ENCODE measurements around the gene ERC2. TPM values are rescaled to one million over a fixed set of nuclear protein-coding genes. Genes with fewer than 3 reads are reported as not detected.
A peak's percentile ranks its signal among the peaks of the same experiment; 100 is the strongest.

ERC2 gene
- total RNA-seq, 1 donor from 2014 or later = 6.2 TPM

DNA sequence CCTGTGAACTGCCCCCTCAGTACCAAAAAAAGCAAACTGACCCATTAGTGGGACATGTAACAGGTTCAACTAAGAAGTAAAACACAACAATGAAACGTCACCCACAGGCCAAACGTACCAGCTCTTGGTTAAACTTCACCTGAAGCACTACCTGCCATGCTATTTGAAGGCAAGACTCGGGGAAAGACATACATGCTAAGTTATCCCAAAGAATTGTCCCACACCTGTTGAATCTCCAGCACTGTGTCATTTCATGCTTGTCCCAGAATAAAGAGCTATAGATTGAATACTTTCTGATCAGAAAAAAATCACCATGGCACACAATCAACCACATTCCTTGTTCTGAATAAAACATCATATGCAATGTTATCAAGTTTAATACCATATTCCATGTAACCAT lies 785.8 kb downstream of the ERC2 start:
- DNase-seq (ENCODE audit: low read depth) = no peak

DNA sequence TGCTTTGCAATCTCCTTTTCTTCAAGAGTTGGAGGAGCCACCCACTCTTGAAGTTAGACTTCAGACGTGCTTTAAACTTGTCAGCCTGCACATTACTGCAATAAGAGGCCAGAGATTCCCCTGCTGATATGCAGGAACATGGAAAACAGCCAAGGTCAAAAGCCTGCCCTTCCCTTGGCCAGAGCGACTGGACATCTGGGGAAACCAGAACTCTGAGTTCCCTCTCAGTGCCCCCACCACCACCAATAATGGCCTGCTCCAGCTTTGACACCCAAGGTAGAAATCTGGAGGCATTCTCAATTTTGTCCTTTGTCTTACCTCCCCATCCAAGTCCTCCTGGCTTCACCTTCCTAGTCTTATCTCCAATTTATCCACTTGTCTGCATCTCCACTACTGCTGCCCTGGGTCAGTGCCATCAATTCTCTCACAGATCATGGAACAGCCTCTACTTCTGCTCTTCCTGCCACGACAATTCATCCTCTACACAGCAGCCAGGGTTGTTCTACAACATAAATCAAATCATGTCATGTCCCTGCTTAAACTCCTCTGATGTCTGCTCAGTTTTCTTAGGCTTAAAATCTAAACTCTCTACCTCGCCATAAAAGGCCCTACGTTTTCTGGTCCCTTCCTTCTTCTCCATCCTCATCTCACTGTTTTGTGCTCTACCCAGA lies 789.6 kb downstream of the ERC2 start:
- DNase-seq (ENCODE audit: low read depth) = no peak

DNA sequence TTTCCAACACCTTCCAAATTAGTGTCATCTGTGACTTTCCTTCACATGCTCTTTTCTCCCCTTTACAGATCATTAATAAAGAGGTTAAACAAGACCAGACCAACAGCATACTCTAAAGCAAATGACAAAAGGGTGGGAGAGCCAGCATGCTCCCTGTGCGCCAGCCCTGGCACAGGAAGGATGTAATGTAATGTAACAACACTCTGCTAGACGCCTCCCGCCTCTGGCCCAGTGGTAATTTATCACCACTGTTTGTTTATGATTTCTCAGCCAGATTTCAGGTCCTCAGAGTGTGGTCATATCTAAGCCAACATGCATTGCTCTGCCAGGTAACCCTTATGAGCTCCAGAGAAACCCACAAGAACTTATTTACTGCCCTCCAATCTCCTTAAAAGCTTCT lies 791.6 kb downstream of the ERC2 start:
- no peak for DNase-seq (ENCODE audit: low read depth)

DNA sequence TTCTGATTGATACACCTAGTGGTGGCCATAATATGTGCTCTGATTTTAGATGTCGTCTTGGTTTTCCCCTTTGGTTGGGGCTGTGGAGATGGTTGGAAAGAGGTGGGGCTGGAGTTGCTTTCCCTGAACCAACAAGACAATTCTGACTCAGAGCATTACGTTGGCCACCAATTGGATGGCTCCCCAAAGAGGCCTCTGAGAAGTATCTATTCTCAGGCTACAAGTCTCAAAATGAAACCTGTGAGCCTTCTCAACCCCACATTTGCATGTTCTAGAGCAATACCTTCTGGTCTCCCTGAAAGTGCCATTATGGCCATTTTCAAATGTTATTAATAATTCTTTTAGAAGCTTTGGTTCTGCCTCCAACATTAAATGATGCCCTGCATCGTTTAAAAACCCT lies 792.8 kb downstream of the ERC2 start:
- no peak for DNase-seq (ENCODE audit: low read depth)

DNA sequence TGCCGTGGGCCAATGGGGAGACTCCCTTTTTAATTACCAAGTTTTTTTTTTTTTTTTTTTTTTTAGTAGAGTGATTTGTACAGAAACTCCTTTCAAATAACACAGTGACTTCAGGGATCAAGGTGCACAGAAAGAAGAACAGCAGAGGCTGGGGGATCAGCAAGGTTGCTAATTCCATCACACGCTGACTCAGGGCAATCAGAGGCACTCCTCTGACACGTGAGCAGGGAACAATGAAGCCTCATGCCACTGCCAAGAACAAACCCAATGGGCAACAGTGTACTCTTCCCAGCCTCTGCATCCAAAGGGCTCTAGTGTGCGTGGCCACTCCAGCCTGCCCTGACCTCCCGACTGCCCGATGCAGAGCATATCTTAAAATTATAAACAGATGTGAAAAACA lies 794.5 kb downstream of the ERC2 start:
- no peak for DNase-seq (ENCODE audit: low read depth)

DNA sequence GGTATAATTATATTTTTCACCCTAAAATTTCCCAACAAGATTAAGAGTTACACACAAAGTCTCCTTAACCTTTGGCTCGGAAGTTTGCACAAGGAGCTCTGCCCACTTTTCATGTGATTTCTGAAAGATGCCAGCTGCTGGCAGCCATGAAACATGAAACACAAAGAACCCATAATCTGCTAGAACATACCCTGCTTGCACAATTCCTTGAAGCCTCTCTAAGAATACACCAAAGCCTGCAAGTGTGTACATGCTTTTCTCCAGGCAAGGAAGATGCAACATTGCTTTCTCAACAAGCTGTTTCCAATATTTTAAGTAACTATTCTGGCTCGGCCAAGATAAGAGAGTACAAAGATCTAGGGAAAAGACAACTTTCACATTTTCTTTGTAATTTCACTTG lies 799.1 kb downstream of the ERC2 start:
- DNase-seq (ENCODE audit: low read depth) = no peak

DNA sequence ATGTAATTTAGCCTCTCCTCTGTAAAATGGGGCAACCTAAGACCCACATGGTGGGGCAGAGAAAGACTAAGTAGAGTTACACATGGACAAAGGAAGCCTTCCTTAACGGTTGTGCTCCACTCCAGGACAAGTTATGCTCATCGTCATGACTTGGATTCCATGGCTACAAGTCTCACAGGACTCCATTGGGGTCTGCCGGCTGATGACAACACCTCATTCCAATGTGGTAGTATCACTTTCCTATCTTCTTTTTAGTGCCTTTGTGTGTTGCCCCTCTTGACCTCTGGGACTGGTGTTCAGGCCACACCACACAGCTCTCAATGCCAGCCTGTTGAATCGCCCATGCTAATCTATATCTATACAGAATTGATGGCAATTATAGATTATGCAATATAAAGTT lies 799.9 kb downstream of the ERC2 start:
- DNase-seq (ENCODE audit: low read depth) = no peak

DNA sequence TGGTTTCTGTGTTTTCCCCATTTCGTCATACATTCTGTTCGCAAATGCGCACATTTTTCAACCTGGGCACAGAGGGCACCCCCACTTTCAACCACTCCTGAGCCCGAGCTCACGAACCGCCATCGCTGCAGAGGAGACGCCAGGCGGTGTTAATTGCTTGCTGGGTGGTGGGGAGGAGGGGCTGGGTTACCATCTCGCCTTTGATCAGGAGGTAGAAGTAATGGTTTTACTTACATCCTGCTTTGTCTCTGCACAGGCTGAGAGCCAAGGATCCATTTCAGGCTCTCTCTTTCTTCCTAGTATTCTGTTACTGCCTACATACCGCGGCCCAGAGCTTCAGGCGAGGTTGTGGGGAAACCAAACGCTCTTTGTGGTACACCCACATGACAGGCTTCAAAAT lies 803.9 kb downstream of the ERC2 start:
- no peak for DNase-seq (ENCODE audit: low read depth)

DNA sequence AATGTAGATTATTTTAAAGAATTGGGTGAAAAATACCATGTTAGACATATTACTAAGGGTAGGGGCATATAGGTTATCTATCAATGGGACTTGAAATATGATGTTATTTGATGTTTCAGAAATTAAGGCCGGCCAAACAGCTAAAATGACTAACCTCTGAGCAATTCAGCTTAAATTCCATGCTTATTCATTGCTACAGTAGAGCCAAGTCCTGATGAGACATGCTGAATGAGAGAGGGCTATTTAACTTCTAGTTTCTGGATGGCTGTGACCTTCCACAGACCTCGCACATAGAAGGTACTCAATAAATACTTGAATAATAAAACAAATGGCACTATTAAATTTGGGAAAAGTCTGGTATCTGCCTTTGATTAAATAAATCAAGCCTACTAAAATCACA lies 805.6 kb downstream of the ERC2 start:
- peak; percentile 15 for DNase-seq (ENCODE audit: low read depth)

DNA sequence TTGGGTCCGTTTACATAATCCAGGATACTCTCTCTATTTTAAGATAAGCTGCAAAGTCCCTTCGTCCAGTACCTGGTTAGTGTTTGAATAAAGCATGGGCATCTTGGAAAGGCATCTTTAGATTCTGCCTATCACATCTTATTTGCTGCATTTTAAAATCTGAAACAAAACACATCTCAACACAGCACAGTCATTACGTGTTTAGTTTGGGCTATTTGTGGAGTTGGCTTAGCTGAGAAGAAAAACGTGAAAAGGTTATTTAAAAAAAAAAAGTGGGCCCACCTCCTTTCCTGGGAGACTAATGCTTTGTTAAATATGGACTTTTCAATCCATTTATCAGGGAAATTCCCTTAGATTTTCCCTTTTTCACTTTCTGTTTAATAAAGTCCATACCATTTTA lies 806.7 kb downstream of the ERC2 start:
- no peak for DNase-seq (ENCODE audit: low read depth)

DNA sequence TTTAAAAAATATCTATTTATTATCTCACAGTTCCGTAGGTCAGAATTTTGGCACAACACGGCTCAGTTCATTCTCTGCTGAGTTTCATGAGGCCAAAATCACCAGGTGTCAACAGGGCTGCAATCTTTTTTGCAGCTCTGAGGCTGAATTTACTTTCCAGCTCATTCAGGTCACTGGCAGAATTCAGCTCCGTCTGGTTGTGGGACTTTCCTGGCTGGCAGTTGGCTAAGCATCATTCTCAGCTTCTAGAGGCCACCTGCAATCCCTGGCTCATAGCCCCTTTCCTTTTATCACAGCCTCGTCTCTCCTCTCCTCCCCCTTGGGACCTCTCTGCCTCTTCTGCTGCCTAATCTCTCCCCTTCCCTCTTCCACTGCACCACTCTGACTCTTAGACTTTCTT lies 807.1 kb downstream of the ERC2 start:
- DNase-seq (ENCODE audit: low read depth) = no peak

DNA sequence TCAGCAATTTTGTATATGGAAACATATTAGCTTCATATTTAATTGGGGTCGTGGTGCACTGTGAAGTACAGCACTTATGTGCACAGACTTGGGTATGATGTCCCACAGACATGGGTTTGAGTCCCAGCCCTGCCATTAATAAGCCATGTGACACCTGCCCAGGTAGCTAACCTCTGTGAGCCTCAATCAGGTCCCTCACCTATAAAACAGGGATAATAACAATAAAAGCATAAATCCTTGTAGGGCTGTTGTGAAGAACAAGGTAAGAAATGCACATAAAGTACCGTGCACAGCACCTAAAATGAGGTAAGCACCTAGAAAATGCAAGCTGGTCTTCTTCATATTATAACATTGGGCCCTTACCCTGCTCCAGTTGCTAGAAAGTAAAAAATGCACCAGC lies 807.6 kb downstream of the ERC2 start:
- DNase-seq (ENCODE audit: low read depth) = no peak

DNA sequence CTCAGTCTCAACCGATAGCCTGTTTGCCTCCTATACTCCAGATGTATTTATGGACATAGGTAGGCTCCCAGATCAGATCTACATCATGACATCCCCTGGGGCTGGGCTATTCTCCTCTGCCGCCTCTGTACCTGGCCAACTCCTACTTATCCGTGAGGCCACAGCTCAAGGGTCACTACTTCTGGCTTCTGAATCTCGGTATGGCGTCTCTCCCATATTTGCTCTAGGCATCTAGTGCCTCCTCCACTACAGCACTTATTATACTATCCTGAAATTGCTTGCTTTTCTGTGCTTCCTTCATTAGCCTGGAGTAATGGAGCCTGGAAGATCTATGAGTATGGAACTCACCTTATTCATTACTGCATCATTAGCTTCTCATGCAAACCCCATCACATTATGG lies 808.6 kb downstream of the ERC2 start:
- DNase-seq (ENCODE audit: low read depth) = no peak

DNA sequence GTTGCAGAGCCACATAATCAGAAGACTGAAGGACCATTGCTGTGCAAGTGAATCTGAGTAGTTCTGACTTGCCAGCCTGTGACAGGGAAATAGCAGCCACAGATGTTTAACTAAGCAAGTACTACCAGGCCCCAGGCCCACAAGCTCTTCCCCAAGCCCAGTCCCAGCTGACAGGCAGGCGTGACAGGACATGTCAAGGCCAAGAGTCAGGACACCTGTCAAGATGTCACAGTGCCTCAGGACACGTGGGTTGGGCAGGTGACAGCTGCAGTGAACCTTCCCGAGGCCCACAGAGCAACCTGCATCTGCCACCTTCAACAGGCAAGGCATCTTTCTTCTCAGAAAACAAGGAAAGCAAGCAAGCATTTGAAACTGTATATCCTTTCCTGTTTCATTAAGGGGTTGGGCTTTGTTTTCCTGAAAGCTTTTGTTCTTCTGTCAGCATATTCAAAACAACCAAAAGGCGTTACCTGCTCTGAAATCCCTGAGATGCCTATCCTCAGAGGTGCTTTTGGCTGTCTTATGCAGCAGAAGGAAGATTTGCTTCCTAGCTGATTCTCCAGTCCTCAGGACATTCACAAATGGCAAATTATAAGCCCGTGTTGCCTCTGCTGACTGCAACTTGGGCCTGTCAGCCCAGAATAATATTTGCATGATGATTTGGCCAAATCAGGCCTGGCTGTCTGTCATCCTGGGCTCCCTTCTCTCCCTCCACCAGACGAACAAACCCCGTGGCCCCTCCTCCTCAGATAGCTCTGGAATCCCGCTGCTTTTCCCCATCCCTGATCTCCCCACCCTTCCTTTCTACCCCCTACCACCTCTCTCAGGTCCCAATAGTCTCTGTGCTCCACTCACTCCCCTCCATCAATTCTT lies 809.3 kb downstream of the ERC2 start:
- no peak for DNase-seq (ENCODE audit: low read depth)

DNA sequence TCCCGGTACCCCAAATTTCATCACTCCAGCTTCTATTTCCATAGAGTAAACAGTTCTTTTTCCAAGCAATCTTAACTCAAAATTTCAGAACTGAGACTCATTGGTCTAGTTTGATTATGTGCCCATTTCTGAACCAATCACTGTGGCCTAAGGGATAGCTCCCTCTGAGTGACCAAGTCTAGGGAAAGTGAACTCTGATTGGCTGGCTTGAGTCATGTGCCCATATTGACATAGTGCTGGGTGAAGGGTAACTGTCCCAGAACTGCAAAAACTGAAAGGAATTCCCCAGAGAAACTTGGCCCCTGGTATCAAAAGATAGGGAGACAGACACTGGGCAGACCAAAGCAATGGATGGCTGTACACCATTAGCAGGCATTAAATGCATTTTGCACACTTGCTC lies 810.0 kb downstream of the ERC2 start:
- no peak for DNase-seq (ENCODE audit: low read depth)

DNA sequence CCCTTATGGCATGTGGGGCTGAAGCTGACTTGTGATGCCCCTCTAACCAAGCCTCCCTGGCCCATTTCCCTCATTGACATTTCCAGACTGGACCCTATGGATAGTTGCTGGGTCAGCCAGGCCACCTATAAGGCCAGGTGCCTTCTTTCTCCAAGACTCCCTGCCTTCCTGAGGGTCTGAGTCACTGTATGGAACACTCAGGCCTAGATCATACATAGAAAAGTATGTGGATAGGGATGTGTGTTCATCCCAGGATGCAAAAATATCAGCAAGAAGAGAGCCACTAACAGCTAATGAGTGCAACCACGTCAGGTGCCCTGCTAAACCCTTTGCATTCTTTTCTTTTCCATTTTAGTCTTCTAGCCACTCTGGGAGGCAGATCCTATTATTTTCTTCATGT lies 812.7 kb downstream of the ERC2 start:
- DNase-seq (ENCODE audit: low read depth) = no peak

DNA sequence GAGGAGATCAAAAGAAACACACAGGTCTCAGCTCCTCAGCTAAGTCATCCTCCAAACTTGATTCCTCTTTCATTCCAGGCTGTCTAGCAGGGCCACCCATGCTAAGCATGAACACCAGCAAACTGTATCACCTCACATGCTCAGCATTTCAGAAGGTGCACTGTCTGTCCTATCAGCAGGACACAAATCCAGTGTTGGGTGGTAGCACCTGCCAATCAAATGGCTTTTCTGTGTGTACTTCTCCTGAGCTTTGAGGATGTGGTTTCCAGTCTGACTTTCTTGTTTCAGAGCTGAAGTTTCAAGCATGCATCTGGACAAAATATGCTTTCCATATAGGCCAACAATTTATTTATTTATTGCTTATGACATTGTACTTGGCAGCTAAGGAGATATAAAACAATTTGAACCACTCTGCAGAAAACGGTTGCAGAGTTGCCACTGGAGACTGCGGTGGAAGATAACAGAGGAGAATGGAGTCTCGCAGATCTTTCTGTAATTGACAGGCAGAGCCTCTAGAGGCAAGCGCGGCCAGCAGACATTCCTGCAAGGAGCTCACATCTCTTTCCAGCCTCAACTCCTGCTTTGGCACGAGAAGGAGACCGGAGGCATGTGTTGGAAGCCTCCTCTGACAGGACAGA lies 814.0 kb downstream of the ERC2 start:
- no peak for DNase-seq (ENCODE audit: low read depth)

DNA sequence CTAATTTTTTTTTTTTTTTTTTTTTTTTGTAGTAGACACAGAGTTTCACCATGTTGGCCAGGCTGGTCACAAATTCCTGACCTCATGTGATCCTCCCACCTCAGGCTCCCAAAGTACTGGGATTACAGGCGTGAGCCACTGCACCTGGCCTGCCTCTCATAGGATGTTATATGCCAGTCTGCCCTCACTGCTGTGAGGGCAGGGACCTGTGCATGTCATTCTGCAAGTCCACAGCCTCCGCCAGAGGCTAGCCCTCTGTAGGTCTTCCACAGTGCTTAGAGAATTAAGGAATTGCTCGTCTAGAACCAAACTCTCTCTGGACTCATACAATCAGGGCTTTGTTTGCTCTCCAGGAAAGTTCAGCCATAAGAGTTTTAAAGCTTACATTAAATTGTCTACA lies 817.3 kb downstream of the ERC2 start:
- DNase-seq (ENCODE audit: low read depth) = no peak

DNA sequence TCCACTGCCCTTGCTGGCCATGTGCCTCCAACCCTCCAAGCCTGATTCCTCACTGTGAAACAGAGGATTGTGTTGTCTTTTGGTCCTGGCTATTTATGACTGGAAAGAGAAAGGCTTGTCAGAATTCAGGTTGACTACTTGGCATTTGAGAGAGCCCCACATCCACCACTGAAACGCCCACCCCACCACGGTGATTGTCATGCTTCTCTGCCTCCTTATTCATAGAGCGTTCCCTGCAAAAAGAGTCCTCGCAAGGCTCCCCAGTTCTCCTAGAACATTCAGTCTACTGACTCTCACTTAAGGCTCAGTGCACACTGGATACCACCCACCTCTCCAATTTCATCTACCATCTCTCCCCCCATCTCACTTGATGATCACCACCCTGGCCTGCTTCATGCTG lies 818.3 kb downstream of the ERC2 start:
- DNase-seq (ENCODE audit: low read depth) = no peak

DNA sequence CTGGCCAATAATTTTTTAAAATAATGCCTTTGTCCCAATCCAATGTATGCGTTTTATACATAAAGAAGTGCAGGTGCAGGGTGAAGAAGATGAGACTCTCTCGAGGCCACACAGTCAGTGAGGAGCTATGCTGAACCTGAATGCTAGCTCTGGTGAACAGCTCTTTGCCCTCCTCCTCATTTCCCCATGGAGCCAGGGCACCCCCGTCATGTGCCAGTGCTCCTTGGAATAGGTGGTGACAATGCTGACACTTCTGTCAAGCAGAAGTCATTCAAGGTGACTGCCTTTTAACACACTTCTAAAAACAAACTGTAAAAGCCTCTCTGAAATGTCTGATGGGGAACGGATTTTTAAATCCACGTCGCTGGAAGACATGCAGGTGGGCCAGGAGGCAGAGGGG lies 818.7 kb downstream of the ERC2 start:
- no peak for DNase-seq (ENCODE audit: low read depth)

DNA sequence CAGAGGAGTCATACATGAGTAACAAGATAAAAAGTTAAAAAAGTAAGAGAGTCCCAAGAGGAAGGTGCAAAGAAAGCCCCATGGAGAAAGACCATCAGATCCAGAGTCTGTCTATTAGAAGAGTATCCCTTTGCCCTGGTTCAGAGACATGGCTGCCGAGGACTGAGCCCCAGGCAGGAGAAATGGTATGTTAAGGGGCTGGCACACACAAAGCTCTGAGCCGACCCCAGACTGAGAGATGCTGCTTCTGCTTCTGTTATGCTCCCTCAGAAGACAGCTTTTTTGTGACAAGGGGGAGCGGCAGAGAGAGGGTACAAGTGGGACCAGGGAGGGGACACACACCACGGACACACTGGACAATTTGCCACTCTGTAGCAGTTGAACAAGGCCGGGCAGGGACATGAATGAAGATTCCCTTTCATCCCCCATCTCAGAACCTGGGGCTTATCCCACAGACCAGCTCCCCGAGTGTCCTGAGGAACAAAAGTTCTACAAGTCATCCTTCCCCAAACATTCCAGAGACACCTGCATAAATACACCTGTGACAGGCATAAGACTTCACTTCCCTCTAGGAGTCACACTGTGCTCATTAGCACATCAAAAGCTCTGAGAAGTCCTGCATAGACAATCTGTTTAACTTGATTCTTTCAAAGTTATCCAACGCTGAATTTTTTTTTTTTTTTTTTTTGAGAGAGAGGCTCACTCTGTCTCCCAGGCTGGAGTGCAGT lies 819.5 kb downstream of the ERC2 start:
- DNase-seq (ENCODE audit: low read depth) = no peak

DNA sequence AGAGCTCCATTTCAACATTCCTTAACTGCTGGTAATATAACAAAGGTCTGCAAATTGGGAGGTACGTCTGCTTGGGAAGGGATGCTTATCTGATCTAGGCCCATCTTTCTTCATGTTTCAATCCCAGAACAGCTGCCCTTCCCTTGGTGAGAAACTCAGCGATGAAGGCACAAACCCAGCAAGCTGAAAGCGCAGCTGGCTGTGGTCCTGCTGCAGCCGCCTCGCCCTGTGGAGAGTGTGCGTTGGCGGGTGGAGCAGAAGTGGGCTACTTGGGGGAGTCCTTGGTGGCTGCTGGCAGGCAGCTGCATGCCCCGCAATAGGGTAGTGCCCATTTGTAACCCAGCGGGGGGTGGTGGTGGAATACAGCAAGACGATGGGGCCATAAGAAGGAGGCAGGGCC lies 820.6 kb downstream of the ERC2 start:
- no peak for DNase-seq (ENCODE audit: low read depth)
